ENCODE data around the gene EHD3.

Gene EHD3

DNA sequence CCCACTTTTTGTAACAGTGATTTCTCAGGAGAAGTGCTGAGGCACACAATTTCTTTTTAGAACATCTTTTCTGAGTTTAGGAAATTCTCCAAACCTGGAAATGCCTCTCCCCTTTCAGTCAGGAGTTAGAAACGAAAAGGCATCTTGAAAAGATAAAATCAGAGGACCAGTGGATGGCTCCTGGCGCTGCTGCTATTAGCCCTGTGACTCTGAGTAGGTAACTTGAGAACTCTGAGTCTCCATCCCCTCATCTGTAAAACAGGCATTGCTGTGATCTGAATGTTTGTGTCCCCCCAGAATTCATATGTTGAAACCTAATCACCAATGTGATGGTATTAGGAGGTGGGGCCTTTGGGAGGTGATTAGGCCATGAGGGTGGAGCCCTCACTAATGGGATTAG is 50.2 kb downstream of the EHD3 start:
- TF ChIP-seq, protein P1, sequence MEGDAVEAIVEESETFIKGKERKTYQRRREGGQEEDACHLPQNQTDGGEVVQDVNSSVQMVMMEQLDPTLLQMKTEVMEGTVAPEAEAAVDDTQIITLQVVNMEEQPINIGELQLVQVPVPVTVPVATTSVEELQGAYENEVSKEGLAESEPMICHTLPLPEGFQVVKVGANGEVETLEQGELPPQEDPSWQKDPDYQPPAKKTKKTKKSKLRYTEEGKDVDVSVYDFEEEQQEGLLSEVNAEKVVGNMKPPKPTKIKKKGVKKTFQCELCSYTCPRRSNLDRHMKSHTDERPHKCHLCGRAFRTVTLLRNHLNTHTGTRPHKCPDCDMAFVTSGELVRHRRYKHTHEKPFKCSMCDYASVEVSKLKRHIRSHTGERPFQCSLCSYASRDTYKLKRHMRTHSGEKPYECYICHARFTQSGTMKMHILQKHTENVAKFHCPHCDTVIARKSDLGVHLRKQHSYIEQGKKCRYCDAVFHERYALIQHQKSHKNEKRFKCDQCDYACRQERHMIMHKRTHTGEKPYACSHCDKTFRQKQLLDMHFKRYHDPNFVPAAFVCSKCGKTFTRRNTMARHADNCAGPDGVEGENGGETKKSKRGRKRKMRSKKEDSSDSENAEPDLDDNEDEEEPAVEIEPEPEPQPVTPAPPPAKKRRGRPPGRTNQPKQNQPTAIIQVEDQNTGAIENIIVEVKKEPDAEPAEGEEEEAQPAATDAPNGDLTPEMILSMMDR (IDR thresholded peaks at IDR 0.05; ENCODE audit: low read length, missing control alignments), result no peak
- H3K4me3 ChIP-seq (replicated peaks; ENCODE audit: low read depth, low read length), result no peak overlapping the region
- DNase-seq (ENCODE audit: low read depth), result no peak

DNA sequence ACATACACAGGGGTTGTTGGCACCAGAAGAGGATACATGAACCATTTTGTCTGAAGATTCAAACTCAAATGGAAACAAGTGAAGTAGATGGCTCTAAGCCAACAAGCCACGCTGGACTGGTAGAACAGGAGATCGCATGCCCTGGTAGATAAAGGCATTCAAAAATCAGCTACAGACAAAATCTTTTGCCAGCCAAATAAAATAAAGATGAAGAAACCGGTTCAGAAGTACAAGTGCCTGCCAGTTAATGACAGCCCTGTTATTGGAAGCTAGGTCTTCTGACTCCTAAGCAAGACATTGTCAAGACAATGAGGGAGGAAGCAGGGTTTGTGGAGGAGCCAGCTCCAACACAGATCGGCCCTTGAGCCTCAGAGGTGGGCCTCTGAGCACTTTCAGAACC is 52.3 kb downstream of the EHD3 start:
- DNase-seq (ENCODE audit: low read depth), result peak; percentile 57
- TF ChIP-seq, protein P1 (IDR thresholded peaks at IDR 0.05; ENCODE audit: low read length, missing control alignments), result no peak
- H3K4me3 ChIP-seq (replicated peaks; ENCODE audit: low read depth, low read length), result no peak overlapping the region

- no peak overlapping the region for H3K4me3 ChIP-seq (replicated peaks; ENCODE audit: low read depth, low read length)
- TF ChIP-seq, protein P1 (IDR thresholded peaks at IDR 0.05; ENCODE audit: low read length, missing control alignments), result no peak
- peak; percentile 23 for DNase-seq (ENCODE audit: low read depth)
These were observed 53.1 kb downstream of the EHD3 start for GRCh38 chr2:31286961-31287550.

DNA sequence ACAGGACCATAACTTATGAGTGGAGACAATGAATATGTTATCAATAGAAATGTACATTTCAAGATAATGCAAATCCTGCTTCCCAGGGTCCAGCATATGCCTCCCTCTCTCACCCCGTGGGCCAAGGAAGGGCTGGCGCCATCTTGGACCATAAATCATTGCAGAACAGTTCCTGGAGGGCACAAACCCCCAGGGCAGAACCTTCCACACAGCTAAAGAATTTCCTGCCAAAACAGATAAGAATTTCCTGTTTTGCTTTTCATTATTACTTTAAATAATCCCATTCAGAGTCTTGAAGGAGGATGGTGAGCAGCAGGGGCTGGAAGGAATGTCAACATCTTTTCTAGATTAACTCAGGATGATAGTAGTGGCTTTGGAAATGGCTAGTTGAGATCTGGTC is 53.7 kb downstream of the EHD3 start:
- no peak overlapping the region for H3K4me3 ChIP-seq (replicated peaks; ENCODE audit: low read depth, low read length)
- DNase-seq (ENCODE audit: low read depth), result peak; percentile 66
- TF ChIP-seq, protein P1 (IDR thresholded peaks at IDR 0.05; ENCODE audit: low read length, missing control alignments), result no peak

GRCh38 chr2:31294196-31294595 is 60.2 kb downstream of the EHD3 start:
- DNase-seq (ENCODE audit: low read depth), result no peak
- no peak overlapping the region for H3K4me3 ChIP-seq (replicated peaks; ENCODE audit: low read depth, low read length)
- TF ChIP-seq, protein P1 (IDR thresholded peaks at IDR 0.05; ENCODE audit: low read length, missing control alignments), result no peak

- TF ChIP-seq, protein P1 (IDR thresholded peaks at IDR 0.05; ENCODE audit: low read length, missing control alignments), result no peak
- no peak overlapping the region for H3K4me3 ChIP-seq (replicated peaks; ENCODE audit: low read depth, low read length)
- DNase-seq (ENCODE audit: low read depth), result peak; percentile 22
These were observed 62.8 kb downstream of the EHD3 start for GRCh38 chr2:31296641-31297287.

GRCh38 chr2:31297751-31298150 is 63.8 kb downstream of the EHD3 start:
- H3K4me3 ChIP-seq (replicated peaks; ENCODE audit: low read depth, low read length), result no peak overlapping the region
- TF ChIP-seq, protein P1 (IDR thresholded peaks at IDR 0.05; ENCODE audit: low read length, missing control alignments), result no peak
- DNase-seq (ENCODE audit: low read depth), result no peak
